Right lobe of liver (tissue), 4 donors: ENCODE measurements around the gene PLXNA3.

ENCODE experiments used
- CTCF ChIP-seq, 4 donors: fragments of 200-600 bp in 3 of 4; fragments of 450-650 bp in 1 of 4; IDR thresholded peaks; one replicate each; pipeline versions ENCODE4 v1.5.1 to v1.8.0; 2016 to 2022; ENCODE audit warnings: antibody characterized with exemption in 4 of 4, mild to moderate bottlenecking in 2 of 4
- POLR2A ChIP-seq: fragments of 450-650 bp; IDR thresholded peaks from one replicate; pipeline ENCODE4 v1.6.1; 2017; ENCODE audit warnings: antibody characterized with exemption, mild to moderate bottlenecking
- donor health status: DM: no; HTN: no; CAD: no.
- donor health status: DM: no; HTN: no; CAD: no.
- donor health status: DM: no; HTN: yes; CAD: no.

GRCh38 chrX:154464806-154465365, 6.8 kb downstream of the PLXNA3 start:
- TF ChIP-seq CTCF (IDR thresholded peaks at IDR 0.05) = no peak
- no peak for TF ChIP-seq POLR2A
